GM12878 (cell line): Measurements from ENCODE around the gene TMEM140. TPM values are rescaled to one million over a fixed set of nuclear protein-coding genes. Genes with fewer than 3 reads are reported as not detected.

Source experiments
- ATAC-seq: fragments of 200-7000 bp; cut with Tn5 transposase; 3 replicates; pipeline ENCODE4 v1.9.1; 2020; ENCODE audit warnings: mild to moderate bottlenecking, moderate library complexity
- BruUV-seq: library from RNA; stranded (reverse); fragments of 400-500 nt; replicated peaks from 2 replicates; lab custom pipeline; 2021; lab: Mats Ljungman, UMichigan
- CTCF ChIA-PET: fragments of 300-600 bp; sonication (Branson Sonifier 250); formaldehyde crosslinking; extraction: SDS; loops from one replicate; lab custom pipeline; 2021; ENCODE audit warnings: inconsistent platforms; lab: Yijun Ruan, JAX
- POLR2A ChIA-PET: fragments of 350-600 bp; formaldehyde crosslinking; extraction: SDS; loops from one replicate; lab custom pipeline; 2021; ENCODE audit warnings: inconsistent platforms; lab: Charles Lee
- RAD21 ChIA-PET: fragments of 300-600 bp; sonication (Branson Sonifier 250); formaldehyde crosslinking; loops from one replicate; lab custom pipeline; 2023; ENCODE audit warnings: antibody characterized with exemption; ENCODE audit not compliant: unreplicated experiment; lab: Charles Lee
- SMC1A ChIA-PET: fragments of 300-600 bp; sonication (Branson Sonifier 250); formaldehyde crosslinking; loops from one replicate; lab custom pipeline; 2023; ENCODE audit not compliant: unreplicated experiment, uncharacterized antibody; lab: Charles Lee
- DNase-seq: peaks from one replicate; pipeline ENCODE4 v3.0.0-alpha.2; 2011; ENCODE audit warnings: low read depth, low spot score
- FAIRE-seq: peaks from 3 replicates; lab custom pipeline; 2011; peaks lifted over from hg19 to GRCh38; lab: Jason Lieb, UNC
- H2AFZ ChIP-seq: 2 replicates; pipeline ENCODE4 v1.6.0; 2011; ENCODE audit warnings: low read depth, low read length, control low read depth; ENCODE audit not compliant: control insufficient read depth
- H3K27ac ChIP-seq: 2 replicates; pipeline ENCODE4 v1.5.1; 2011; ENCODE audit warnings: control low read depth; ENCODE audit not compliant: control insufficient read depth, insufficient read depth
- H3K27me3 ChIP-seq, 2 experiments: replicated peaks in 1 of 2; 2 replicates each; pipeline versions ENCODE4 v1.6.0 to v1.6.1; 2011; ENCODE audit warnings: low read length in 1 of 2; ENCODE audit not compliant: control insufficient read depth in 2 of 2, insufficient read depth in 2 of 2
- H3K36me3 ChIP-seq, 2 experiments: 2 replicates each; pipeline ENCODE4 v1.5.1; 2011; ENCODE audit warnings: low read length in 1 of 2; ENCODE audit not compliant: control insufficient read depth in 2 of 2, insufficient read depth in 2 of 2
- H3K4me1 ChIP-seq: 2 replicates; pipeline ENCODE4 v1.6.1; 2011; ENCODE audit warnings: mild to moderate bottlenecking, low read length, moderate library complexity, mixed read lengths; ENCODE audit not compliant: control insufficient read depth, insufficient read depth
- H3K4me2 ChIP-seq: 2 replicates; pipeline ENCODE4 v1.6.0; 2011; ENCODE audit warnings: control low read depth; ENCODE audit not compliant: control insufficient read depth, insufficient read depth
- H3K4me3 ChIP-seq: fragments of 200-600 bp; sonication (generic); 2 replicates; pipeline ENCODE4 v1.5.1; 2016
- H3K79me2 ChIP-seq: 2 replicates; pipeline ENCODE4 v1.6.0; 2011; ENCODE audit warnings: low read length; ENCODE audit not compliant: control insufficient read depth, insufficient read depth
- H3K9ac ChIP-seq: 2 replicates; pipeline ENCODE4 v1.8.0; 2011; ENCODE audit warnings: low read length, control low read depth, mixed read lengths; ENCODE audit not compliant: control insufficient read depth, insufficient read depth
- H3K9me3 ChIP-seq: replicated peaks from 3 replicates; pipeline ENCODE4 v1.5.1; 2011; ENCODE audit warnings: mild to moderate bottlenecking, low read length; ENCODE audit not compliant: control insufficient read depth, insufficient read depth
- H4K20me1 ChIP-seq: 2 replicates; pipeline ENCODE4 v1.6.0; 2011; ENCODE audit not compliant: control insufficient read depth, insufficient read depth
- CHD1 ChIP-seq: IDR thresholded peaks from 2 replicates; pipeline ENCODE4 v1.6.1; 2012; ENCODE audit warnings: low read depth, low read length, improper control_type of control experiment
- CREB1 ChIP-seq: IDR thresholded peaks from 2 replicates; pipeline ENCODE4 v1.6.1; 2012; ENCODE audit warnings: low read depth, mild to moderate bottlenecking, inconsistent platforms
- HDGF ChIP-seq: fragments of 450-650 bp; IDR thresholded peaks from 2 replicates; pipeline ENCODE4 v1.6.1; 2016; ENCODE audit warnings: antibody characterized with exemption
- IRF3 ChIP-seq: fragments of 450-650 bp; IDR thresholded peaks from 2 replicates; pipeline ENCODE4 v1.6.1; 2014; ENCODE audit warnings: mild to moderate bottlenecking
- MXI1 ChIP-seq: fragments of 150-350 bp; IDR thresholded peaks from 2 replicates; pipeline ENCODE4 v1.6.1; 2011; ENCODE audit warnings: low read depth, mild to moderate bottlenecking, inconsistent platforms, low read length, improper control_type of control experiment
- MYC ChIP-seq: IDR thresholded peaks from 2 replicates; pipeline ENCODE4 v1.6.1; 2011; ENCODE audit warnings: mild to moderate bottlenecking, low read length, moderate library complexity, inconsistent platforms; ENCODE audit not compliant: insufficient read depth, insufficient replicate concordance, insufficient read length, severe bottlenecking
- NR2C1 ChIP-seq: fragments of 450-650 bp; IDR thresholded peaks from 2 replicates; pipeline ENCODE4 v1.6.1; 2017; ENCODE audit warnings: antibody characterized with exemption, mild to moderate bottlenecking, moderate library complexity
- POLR2A ChIP-seq: IDR thresholded peaks from 2 replicates; pipeline ENCODE4 v1.6.1; 2011; ENCODE audit warnings: low read depth, mild to moderate bottlenecking, low read length
- POLR2AphosphoS5 ChIP-seq: IDR thresholded peaks from 2 replicates; pipeline ENCODE4 v1.6.1; 2011; ENCODE audit warnings: mild to moderate bottlenecking, low read length, inconsistent platforms
- RCOR1 ChIP-seq: conservative IDR thresholded peaks from 2 replicates; pipeline ENCODE4 v1.6.1; 2012; ENCODE audit warnings: low read depth, low read length, improper control_type of control experiment
- SREBF1 ChIP-seq: IDR thresholded peaks from 2 replicates; pipeline ENCODE4 v1.6.1; 2012; ENCODE audit warnings: mild to moderate bottlenecking, low read length
- ZBTB40 ChIP-seq: fragments of 450-650 bp; IDR thresholded peaks from 2 replicates; pipeline ENCODE4 v1.6.1; 2016; ENCODE audit warnings: mild to moderate bottlenecking, moderate library complexity, borderline replicate concordance
- ZNF217 ChIP-seq: fragments of 450-650 bp; IDR thresholded peaks from 2 replicates; pipeline ENCODE4 v1.6.1; 2017; ENCODE audit warnings: antibody characterized with exemption, mild to moderate bottlenecking
- ZNF384 ChIP-seq: IDR thresholded peaks from 2 replicates; pipeline ENCODE4 v1.6.1; 2012; ENCODE audit warnings: low read depth, mild to moderate bottlenecking, low read length, improper control_type of control experiment, borderline replicate concordance
- ZZZ3 ChIP-seq: IDR thresholded peaks from 2 replicates; pipeline ENCODE4 v1.6.1; 2011; ENCODE audit warnings: low read depth; ENCODE audit not compliant: control insufficient read depth, insufficient read length
- WGBS: methylation state at CpG from one replicate; pipeline ENCODE4 v1.1.6; 2016; ENCODE audit warnings: low lambda C conversion rate; ENCODE audit not compliant: insufficient replicate concordance, insufficient coverage; ENCODE audit errors: missing lambda C conversion rate; 5-methylcytosine and 5-hydroxymethylcytosine counted together
- in situ Hi-C: fragments of 300-500 bp; cut with MboI; formaldehyde crosslinking; loops from 9 replicates; pipeline ENCODE4 v1.14.3; 2018; ENCODE audit warnings: mixed read lengths
- intact Hi-C: fragments of 100-400 bp; cut with micrococcal nuclease; formaldehyde crosslinking; loops from one replicate; pipeline ENCODE4 v1.14.2; 2022; ENCODE audit not compliant: unreplicated experiment
- polyA plus RNA-seq, 11 experiments: library from polyadenylated mRNA; depleted of rRNA in 4 of 11; unstranded in 6 of 11; stranded (reverse) in 5 of 11; fragments of >200 nt; fragmentation: Nextera tagmentation in 4 of 11; fragmentation: Illumina TruSeq in 1 of 11; extraction: Ambion mirVana in 4 of 11; extraction: Trizol in 1 of 11; gene quantifications; 1 replicate in 1 of 11; 2 replicates in 10 of 11; pipeline versions ENCODE4 v1.2.1 to v1.2.3, GENCODE V29; 2011 to 2016; ENCODE audit warnings: inconsistent platforms in 2 of 11, missing spikeins in 2 of 11, low read depth in 1 of 11
- total RNA-seq, 4 experiments: library from RNA; depleted of rRNA in 3 of 4; stranded (reverse); fragments of >200 nt in 3 of 4; fragmentation: Illumina TruSeq in 1 of 4; extraction: Trizol in 1 of 4; gene quantifications; 2 replicates each; pipeline versions ENCODE4 v1.2.1 to v1.2.3, GENCODE V29; 2013 to 2021

TMEM140 gene
- total and polyA plus RNA-seq, 10 of the 15 experiments (the other 5 are each of a cell fraction or from before 2014, with no cell fraction given): 0.85 to 20.7 (median 3.3) TPM

- ATAC-seq: no peak
- Histone ChIP-seq H3K4me3 (no peak overlapping the region), H3K9ac (no peak overlapping the region), H4K20me1 (no peaks in the 10 kb centered on the region), H3K27ac (no peak overlapping the region), H2AFZ (no peak overlapping the region), H3K4me1 (no peaks in the 10 kb centered on the region), H3K9me3 (peaks cover 3% of the 10 kb centered on the region; the same call in 2 of the 3 replicates), H3K36me3 (no peaks in the 10 kb centered on the region), H3K79me2 (no peaks in the 10 kb centered on the region), H3K4me2 (no peak overlapping the region), H3K27me3 (no peaks in the 10 kb centered on the region)
- 60% methylated on average over 3 of the region's 3 CpGs for WGBS
- no peak for DNase-seq
- TF ChIP-seq CHD1: no peak
- TF ChIP-seq SREBF1: no peak
- no peak for TF ChIP-seq POLR2A
- no peak for TF ChIP-seq MYC
- no peak for TF ChIP-seq MXI1
- no peak for TF ChIP-seq CREB1
- no peak for TF ChIP-seq RCOR1
- TF ChIP-seq ZNF217: no peak
- TF ChIP-seq IRF3: no peak
- no peak for TF ChIP-seq ZBTB40
- no peak for TF ChIP-seq POLR2AphosphoS5
- no peak for TF ChIP-seq ZNF384
- TF ChIP-seq ZZZ3: no peak
- no peak for TF ChIP-seq NR2C1
- no peak for TF ChIP-seq HDGF
- ChIA-PET RAD21 (no interaction called here), CTCF (no interaction called here), POLR2A (no interaction called here), SMC1A (interaction anchor here (1.0 kb wide), 1 partner anchor 49 kb away, joined by 3 read pairs; the partner anchor contains the start of gene TMEM140)
- FAIRE-seq: no peak
- BruUV-seq: no TSS peak
- intact Hi-C loops (no loop called here), in situ Hi-C loops (no loop called here)
Measured at GRCh38 chr7:135098391-135098790, 49.5 kb upstream of the TMEM140 start.
